Measurements from ENCODE around the gene ZNF638.

DNA sequence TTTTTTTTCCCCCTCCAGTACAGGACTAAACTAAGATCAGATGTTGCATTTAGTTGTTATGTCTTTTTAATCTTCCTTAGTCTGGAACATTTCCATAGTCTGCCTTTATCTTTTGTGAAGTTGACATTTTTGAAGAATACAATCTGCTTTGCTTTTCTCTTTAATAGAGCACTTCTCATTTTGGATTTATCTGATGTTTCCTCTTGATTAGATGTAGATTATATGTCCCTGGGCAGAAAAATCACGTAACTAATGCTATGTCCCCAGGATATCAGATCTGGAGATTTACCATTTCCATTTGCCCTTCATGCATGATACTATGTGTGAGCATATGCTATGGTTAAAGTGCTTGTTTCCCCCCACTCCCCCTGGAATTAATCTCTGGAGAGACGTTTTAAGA lies 6.2 kb downstream of the ZNF638 start:
- TF ChIP-seq, protein P1, sequence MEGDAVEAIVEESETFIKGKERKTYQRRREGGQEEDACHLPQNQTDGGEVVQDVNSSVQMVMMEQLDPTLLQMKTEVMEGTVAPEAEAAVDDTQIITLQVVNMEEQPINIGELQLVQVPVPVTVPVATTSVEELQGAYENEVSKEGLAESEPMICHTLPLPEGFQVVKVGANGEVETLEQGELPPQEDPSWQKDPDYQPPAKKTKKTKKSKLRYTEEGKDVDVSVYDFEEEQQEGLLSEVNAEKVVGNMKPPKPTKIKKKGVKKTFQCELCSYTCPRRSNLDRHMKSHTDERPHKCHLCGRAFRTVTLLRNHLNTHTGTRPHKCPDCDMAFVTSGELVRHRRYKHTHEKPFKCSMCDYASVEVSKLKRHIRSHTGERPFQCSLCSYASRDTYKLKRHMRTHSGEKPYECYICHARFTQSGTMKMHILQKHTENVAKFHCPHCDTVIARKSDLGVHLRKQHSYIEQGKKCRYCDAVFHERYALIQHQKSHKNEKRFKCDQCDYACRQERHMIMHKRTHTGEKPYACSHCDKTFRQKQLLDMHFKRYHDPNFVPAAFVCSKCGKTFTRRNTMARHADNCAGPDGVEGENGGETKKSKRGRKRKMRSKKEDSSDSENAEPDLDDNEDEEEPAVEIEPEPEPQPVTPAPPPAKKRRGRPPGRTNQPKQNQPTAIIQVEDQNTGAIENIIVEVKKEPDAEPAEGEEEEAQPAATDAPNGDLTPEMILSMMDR (IDR thresholded peaks at IDR 0.05; ENCODE audit: insufficient read depth, low read length, poor library complexity, severe bottlenecking) = no peak
- no peak for TF ChIP-seq EZH2phosphoT487 (conservative IDR thresholded peaks at IDR 0.05; ENCODE audit: low read length)
